HFFc6 (cell line): ENCODE results near the gene R3HDM1. TPM values are rescaled to one million over a fixed set of nuclear protein-coding genes. Genes with fewer than 3 reads are reported as not detected.
A peak's percentile ranks its signal among the peaks of the same experiment; 100 is the strongest.
"Not testable (repeated sequence)": the region's sequence is repeated elsewhere in the genome, so short reads cannot be mapped to it uniquely, and the experiment has no call there.

Experiments
- DNase-seq: peaks from one replicate; pipeline ENCODE4 v3.0.0-alpha.2; 2018
- H3K27ac Mint-ChIP-seq: 2 replicates; pipeline ENCODE4 v1.8.0; 2020; ENCODE audit warnings: mild to moderate bottlenecking, mixed read lengths
- H3K27me3 Mint-ChIP-seq: 2 replicates; pipeline ENCODE4 v1.8.0; 2021; ENCODE audit warnings: mild to moderate bottlenecking, moderate library complexity, mixed read lengths; ENCODE audit not compliant: insufficient read depth
- H3K36me3 Mint-ChIP-seq: 2 replicates; pipeline ENCODE4 v1.8.0; 2021; ENCODE audit warnings: low read depth, mixed read lengths
- H3K4me1 Mint-ChIP-seq: 2 replicates; pipeline ENCODE4 v1.8.0; 2020; ENCODE audit warnings: low read depth, mixed read lengths
- H3K4me3 Mint-ChIP-seq: 2 replicates; pipeline ENCODE4 v1.8.0; 2020; ENCODE audit warnings: mild to moderate bottlenecking, moderate library complexity, mixed read lengths
- H3K9me3 Mint-ChIP-seq: 2 replicates; pipeline ENCODE4 v1.8.0; 2020; ENCODE audit warnings: mild to moderate bottlenecking, mixed read lengths
- CTCF ChIP-seq: fragments of 200-600 bp; sonication (generic); IDR thresholded peaks from 2 replicates; pipeline ENCODE4 v1.5.0; 2021; ENCODE audit warnings: antibody characterized with exemption, mild to moderate bottlenecking
- total RNA-seq, 6 experiments: library from RNA; stranded (reverse); fragmentation: NEBNext Ultra II Directional; extraction: Animal tissue kit (Norgen Biotek cat#: 25700); gene quantifications; 2 replicates in 1 of 6; 3 replicates in 5 of 6; pipeline ENCODE4 v1.2.3, GENCODE V29; 2021

R3HDM1 gene
- total RNA-seq, 6 experiments from 2014 or later = 39.8 to 43.4 (median 42.0) TPM

- no peak for DNase-seq
- no peaks in the 10 kb centered on the region for H3K9me3 Mint-ChIP-seq
- H3K4me3 Mint-ChIP-seq = no peak overlapping the region
- no peak for TF ChIP-seq CTCF
- H3K27ac Mint-ChIP-seq = no peak overlapping the region
- peaks cover 34% of the 10 kb centered on the region for H3K36me3 Mint-ChIP-seq
- H3K4me1 Mint-ChIP-seq = no peaks in the 10 kb centered on the region
- no peaks in the 10 kb centered on the region for H3K27me3 Mint-ChIP-seq
Measured at GRCh38 chr2:135638825-135639224, 107.5 kb downstream of the R3HDM1 start.

- peaks cover 39% of the 10 kb centered on the region for H3K36me3 Mint-ChIP-seq
- H3K9me3 Mint-ChIP-seq = no peaks in the 10 kb centered on the region
- no peak overlapping the region for H3K27ac Mint-ChIP-seq
- H3K4me3 Mint-ChIP-seq = no peak overlapping the region
- no peaks in the 10 kb centered on the region; the same call in 1 of the 2 replicates for H3K27me3 Mint-ChIP-seq
- TF ChIP-seq CTCF = no peak
- DNase-seq = no peak
- H3K4me1 Mint-ChIP-seq = no peaks in the 10 kb centered on the region
Measured at GRCh38 chr2:135641156-135642068, 110.1 kb downstream of the R3HDM1 start.

- no peak overlapping the region for H3K27ac Mint-ChIP-seq
- DNase-seq = no peak
- H3K36me3 Mint-ChIP-seq = peaks cover 25% of the 10 kb centered on the region
- no peaks in the 10 kb centered on the region; the same call in 1 of the 2 replicates for H3K27me3 Mint-ChIP-seq
- no peak for TF ChIP-seq CTCF
- peaks cover 15% of the 10 kb centered on the region for H3K4me1 Mint-ChIP-seq
- H3K9me3 Mint-ChIP-seq = no peaks in the 10 kb centered on the region
- H3K4me3 Mint-ChIP-seq = no peak overlapping the region
Measured at GRCh38 chr2:135647836-135648579, 116.7 kb downstream of the R3HDM1 start.

GRCh38 chr2:135650721-135651120 is 119.4 kb downstream of the R3HDM1 start:
- no peaks in the 10 kb centered on the region for H3K27me3 Mint-ChIP-seq
- TF ChIP-seq CTCF = no peak
- H3K4me3 Mint-ChIP-seq = no peak overlapping the region
- peak; percentile 1 for DNase-seq
- no peak overlapping the region for H3K27ac Mint-ChIP-seq
- peaks cover 31% of the 10 kb centered on the region for H3K36me3 Mint-ChIP-seq
- H3K4me1 Mint-ChIP-seq = peaks cover 15% of the 10 kb centered on the region
- H3K9me3 Mint-ChIP-seq = no peaks in the 10 kb centered on the region

- no peak for TF ChIP-seq CTCF
- Mint-ChIP-seq H3K9me3 (no peaks in the 10 kb centered on the region), H3K27me3 (no peaks in the 10 kb centered on the region), H3K4me3 (no peak overlapping the region), H3K27ac (no peak overlapping the region), H3K4me1 (peaks cover 15% of the 10 kb centered on the region), H3K36me3 (peaks cover 29% of the 10 kb centered on the region)
- DNase-seq = no peak
Measured at GRCh38 chr2:135651717-135652116, 120.4 kb downstream of the R3HDM1 start.

GRCh38 chr2:135654239-135654638 is 123.0 kb downstream of the R3HDM1 start:
- not testable (repeated sequence) for H3K9me3 Mint-ChIP-seq, H3K27ac Mint-ChIP-seq, H3K4me1 Mint-ChIP-seq, DNase-seq, H3K4me3 Mint-ChIP-seq, H3K27me3 Mint-ChIP-seq
- peaks cover 29% of the 10 kb centered on the region for H3K36me3 Mint-ChIP-seq
